ENCODE data around the gene MAN1C1. TPM values are rescaled to one million over a fixed set of nuclear protein-coding genes. Genes with fewer than 3 reads are reported as not detected.

The MAN1C1 gene
- 0.79 and 2.4 TPM in 2 replicates for total RNA-seq

DNA sequence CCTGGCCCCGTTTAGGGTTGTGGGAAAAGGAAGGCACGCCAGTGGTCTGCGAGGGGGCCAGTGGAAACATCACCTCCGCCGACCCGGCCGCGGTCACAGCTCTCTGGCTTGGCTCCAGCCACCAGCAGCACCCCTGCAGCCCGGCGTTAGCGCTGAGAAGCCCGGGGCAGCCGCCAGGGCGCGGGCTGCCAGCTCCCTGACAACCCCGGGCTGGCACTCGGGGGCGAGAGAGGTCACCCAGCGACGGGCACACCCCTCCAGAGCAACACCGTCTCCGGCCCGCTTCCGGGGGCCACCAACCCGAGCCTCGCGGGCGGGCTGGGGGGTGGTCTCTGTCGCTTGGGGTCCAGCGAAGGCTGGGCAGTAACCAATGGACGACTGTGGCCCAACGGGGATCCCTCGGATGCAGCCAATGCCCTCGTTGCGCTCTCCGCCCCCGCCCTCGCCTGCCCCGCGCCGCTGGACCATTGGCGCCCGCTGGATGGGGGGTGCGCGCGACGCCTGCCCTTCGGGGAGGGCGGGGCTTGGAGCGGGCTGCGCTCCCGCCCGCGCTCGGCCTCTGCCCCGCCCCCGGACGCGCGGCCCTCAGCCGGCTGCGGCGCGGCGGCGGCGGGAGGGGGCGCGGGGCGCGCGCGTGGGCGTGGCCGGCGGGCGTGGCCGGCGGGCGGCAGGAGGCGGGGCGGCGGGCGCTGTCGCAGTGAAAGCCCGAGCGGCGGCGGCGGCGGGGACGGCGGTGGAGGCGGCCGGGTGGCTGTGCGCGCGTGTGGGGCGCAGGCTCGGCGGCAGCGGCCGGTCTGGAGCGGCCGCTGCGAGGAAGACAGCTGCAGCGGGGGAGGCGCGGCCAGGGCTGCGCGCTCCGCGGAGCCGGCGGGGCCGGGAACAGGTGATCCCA, at the start of gene MAN1C1:
TSS of gene MAN1C1 (plus strand) at position 697 of the 892 bp plus-strand sequence. CDS start 1,007 bp downstream, outside the sequence.
- DNase-seq (ENCODE audit: low read depth, low spot score): peak; percentile 27

DNA sequence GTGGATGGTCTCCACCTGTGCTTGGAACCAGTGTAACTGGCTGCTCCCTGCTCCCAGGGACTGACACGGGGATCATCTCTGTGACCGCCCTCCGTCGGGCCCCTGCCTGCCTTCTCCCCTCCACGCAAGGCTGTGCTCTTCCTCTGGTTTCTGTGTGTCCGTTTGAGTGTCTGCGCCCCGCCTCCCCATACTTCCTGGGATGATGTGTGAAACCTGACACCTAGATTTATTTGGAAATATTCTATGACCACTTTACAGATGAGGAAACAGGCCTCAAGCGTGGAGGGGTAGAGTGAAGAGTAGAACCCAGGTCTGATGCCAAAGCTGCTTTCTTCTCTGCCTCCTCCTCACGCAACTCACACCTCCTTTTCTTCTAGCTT, 48.9 kb upstream of the MAN1C1 start:
- no peak for DNase-seq (ENCODE audit: low read depth, low spot score)

DNA sequence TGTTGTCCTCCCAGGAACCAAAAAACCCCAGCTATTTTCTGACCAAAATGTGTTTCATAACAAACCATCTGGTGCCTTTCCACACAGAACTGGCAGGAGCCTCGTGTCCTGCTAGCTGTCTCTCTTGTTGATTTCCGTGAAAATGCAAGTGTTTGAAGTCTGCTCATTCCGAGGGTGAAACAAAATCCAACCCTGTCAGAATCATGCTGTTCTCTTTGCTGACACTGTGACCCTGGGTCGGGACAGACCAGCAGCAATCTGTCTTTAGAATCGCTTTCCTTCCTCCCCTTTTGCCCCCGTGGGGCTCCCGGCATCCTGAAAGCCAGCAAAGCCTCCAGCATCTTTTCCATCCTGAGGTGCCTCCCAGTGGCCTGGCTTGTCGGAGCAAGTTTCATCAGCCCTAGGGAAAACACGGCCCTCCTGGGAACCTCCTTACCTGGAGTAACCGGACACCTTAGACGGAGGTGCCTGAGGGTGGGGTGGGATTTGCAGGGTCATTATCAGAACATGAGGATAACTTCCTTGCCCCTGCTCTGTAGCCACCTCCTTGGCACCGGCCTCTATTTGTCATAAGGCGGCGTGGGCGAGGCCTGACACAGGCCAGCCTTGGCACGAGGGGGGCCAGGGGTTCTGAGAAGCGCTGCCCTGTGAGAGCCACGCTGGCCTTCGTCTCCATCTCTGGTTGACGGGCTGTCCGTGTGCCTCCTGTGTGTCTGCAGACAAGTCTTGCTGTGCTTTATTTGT, 48.3 kb upstream of the MAN1C1 start:
- no peak for DNase-seq (ENCODE audit: low read depth, low spot score)

DNA sequence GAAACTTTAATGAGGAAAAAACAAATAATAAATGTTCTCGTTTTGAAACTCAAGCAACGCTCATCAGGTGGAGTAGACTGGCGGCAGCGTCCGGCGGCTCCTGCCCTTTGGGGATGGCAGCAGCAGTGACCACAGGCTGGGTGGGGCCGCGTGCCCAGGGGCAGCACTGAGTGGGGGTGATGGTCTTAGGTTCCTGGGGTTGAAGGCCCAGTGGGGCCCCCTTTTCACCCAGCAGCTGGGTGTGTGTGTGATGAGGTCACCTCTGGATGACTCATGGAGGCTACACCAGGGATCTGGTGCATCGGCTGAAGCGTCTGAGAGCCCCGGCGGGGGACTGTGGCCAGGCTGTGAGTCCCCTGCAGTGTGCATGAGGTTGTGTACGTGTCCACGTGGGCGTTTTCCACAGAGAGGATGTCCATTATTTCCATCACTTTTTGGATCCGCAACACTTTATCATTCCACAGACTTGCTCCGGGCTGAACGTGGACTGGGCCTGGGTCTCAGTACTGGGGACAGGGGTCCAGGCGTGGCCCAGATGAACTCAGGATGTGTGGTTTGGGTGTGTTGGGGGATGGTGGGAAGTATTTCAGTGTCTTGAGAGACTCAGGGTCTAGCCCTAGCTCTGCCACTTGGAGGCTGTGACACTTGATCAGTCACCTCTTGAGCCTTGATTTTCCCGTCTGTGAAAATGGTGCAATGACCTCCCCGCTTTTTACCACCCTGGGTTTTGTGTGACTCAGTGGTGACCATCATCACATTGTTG, 47.6 kb upstream of the MAN1C1 start:
- DNase-seq (ENCODE audit: low read depth, low spot score): no peak

DNA sequence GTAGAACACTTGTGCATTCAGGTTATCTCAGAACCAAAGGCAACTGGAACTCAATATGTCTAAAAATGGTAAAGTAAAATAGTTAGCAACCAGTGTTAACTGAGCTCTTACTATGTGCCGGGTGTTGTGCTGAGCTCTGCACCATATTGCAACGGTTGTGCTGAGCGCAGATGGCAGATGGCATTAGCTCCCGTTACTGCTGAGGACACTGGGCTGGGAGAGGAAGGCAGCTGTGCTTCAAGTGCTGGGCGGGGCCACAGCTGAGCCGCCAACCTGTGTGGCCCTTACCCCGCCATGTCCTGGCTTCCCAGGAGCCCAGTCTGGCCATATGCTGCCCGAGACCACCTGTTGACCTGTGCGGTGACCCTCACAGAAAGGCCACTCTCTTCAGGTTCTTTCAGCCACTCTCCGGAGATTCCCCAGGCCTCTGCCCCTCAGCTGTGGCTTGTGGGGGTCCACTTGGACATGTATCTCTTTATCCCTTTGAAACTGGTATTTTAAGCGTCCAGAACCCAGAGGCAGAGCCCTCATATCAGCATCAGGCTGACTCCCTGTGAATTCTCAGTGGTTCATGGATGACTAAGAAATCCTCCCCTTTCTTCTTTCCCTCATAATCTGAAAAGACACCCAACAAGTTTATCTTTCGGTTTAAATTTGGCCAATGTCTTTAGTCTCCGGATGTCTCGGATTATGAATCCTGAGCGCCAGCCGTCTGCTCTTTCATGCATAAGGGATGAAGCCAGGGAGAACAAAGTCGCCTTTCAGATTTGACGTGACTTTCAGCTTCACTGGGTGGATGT, 46.8 kb upstream of the MAN1C1 start:
- no peak for DNase-seq (ENCODE audit: low read depth, low spot score)

DNA sequence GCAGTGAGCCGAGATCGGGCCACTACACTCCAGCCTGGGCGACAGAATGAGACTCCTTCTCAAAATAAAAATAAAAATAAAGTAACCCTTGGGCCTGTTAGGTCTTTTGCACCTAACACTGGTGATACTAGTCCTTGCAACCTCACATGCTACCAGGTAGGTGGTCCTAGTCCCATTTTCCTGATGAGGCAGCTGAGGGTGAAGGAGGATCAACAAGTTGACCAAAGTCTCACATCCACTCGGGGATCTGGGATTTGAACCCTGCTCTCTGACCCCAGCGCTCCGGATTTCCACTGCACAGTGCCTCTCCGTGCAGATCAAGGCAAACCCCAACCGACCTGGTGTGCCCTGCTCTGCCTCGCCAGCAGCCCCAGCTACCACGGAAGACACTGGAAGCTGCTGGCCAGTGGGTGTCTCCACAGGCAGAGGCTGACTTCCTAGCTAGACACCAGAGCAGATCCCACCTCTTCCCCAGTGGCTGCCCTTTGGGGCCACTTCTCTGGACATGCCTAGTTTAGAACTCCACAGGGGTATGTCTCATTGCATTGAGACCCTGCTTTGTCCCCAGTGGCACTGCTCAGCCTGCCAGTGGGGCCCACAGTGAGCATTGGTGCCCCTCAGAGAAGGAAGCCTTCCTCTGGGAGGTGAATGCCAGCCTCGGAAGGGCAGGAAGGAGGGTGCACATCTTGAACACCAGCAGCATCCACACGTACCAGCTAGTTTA, 45.6 kb upstream of the MAN1C1 start:
- DNase-seq (ENCODE audit: low read depth, low spot score): no peak

DNA sequence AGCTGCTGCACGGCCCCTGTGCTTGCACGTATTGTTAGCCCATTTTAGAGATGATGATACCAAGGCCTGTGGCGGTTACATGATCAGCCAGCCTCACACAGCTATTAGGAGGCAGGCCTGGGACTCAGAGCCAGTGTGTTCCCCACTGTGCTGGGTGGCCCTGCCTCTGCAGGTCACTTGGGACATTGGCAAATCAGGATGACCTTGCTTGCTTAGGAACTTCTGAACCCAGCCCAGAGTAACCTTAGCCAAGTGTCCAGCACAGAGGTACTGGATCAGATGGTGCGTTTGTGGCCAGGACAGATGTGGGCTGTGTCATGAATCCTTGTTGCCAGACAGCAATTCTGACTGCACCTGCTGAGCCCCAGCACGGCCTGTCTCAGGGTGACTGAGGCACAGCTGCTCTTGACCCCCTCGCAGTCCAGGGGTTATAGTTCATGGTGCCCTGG, 45.0 kb upstream of the MAN1C1 start:
- DNase-seq (ENCODE audit: low read depth, low spot score): no peak

DNA sequence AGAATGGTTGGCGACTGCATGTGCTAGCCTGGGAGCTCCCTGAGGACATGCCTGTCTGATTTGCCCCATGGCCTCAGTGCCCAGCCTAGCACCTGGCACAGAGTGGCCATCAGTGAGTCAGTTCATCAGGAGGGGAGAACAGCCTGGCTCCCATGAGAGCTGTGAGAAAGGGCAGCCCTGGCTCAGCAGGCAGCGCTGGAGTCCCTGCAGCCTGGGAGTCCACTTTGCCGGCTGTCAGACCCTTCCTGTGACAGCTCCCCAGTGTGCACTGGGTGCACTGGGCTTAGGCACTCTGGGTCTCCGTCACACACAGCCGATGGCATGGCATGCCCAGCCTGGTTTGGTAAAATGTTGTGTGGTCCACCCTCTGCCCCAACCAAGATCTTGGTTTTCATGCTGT, 44.5 kb upstream of the MAN1C1 start:
- DNase-seq (ENCODE audit: low read depth, low spot score): no peak

DNA sequence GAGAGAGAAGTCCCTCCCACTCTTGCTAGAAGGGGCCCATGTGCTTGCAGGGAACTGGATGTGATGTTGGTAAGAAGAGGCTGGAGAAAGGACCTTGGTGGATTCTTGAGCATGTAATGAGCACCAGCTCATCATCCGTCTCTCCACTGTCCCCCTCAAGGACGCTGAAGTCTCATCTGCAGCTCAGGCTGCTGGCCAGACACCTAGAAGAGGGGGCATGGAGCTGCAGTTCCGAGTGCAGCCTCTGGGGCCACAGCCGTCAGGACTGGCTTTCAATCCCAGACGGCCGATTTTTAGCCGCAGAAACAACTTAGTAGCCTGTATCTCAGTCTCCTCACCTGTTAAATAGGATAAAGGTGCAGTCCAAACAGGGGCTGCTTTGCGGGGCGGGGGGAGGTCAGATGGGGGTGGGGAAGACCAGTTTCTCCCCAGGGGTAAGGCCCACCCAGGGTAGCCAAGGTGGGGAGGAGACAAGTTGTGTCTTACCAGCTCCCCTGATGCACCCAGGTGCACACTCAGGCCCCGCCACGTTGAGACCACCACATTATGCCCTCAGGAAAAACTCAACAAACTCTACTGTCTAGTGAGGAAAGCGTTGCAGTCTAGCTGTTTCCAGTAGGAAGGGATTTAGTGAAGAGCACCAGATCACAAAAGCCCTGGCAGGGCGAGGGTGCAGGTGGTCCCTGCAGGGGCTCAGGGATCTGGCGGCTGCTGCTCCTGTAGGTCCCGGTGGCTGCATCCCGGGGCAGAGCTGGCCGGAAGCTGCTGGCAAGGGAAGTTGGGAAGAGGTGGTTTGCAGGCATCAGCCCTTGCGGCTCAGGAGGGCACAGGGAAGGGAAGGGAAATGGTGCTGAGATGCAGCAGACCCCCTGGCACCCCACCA, 43.6 kb upstream of the MAN1C1 start:
- DNase-seq (ENCODE audit: low read depth, low spot score): no peak

DNA sequence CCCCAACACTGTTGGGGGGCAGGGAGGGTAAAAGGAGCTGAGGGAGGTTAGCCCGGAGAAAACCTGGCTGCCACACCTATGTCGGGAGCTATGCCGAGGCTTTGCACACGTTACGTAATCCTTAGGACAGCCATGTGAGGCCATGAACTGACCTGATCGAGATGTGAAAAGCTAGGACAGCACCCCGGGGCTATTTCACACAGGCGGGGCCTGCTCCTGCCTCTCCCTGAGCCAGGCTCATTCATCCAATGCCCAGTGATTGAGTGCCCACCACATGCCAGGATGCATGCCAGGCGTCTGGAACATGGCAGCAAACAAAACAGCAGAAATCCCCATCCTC, 43.0 kb upstream of the MAN1C1 start:
- no peak for DNase-seq (ENCODE audit: low read depth, low spot score)

DNA sequence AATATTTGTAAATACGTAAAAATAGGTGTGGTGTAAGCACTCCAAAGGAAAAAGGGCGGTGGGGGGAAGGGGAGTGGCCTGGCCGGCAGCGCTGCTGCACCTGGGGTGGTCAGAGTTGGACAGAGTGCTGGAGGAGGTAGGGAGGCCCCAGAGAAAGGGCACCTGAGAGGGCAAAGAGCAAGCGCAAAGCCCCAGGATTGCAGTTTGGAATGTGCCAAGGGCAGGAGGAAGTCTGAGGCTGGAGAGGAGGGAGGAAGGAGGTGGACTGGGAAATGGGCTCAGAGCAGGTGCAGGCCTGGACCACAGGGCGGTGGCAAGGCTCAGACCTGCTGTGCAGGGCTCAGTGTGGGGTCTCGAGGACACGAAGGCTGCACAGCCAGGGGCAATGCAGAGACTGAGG, 42.6 kb upstream of the MAN1C1 start:
- no peak for DNase-seq (ENCODE audit: low read depth, low spot score)

DNA sequence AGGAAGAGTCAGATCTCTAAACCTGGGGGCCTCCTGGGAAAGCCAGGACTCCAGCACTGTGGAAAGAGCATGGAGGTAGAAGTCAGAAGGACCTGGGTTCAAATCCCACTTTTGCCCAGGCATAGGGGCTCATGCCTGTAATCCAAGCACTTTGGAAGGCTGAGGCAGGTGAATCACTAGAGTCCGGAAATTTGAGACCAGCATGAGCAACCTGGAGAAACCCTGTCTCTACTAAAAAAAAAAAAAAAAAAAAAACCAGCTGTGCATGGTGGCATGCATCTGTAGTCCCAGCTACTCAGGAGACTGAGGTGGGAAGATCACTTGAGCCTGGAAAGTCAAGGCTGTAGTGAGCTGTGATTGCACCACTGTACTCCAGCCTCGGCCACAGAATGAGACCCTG, 41.4 kb upstream of the MAN1C1 start:
- no peak for DNase-seq (ENCODE audit: low read depth, low spot score)

DNA sequence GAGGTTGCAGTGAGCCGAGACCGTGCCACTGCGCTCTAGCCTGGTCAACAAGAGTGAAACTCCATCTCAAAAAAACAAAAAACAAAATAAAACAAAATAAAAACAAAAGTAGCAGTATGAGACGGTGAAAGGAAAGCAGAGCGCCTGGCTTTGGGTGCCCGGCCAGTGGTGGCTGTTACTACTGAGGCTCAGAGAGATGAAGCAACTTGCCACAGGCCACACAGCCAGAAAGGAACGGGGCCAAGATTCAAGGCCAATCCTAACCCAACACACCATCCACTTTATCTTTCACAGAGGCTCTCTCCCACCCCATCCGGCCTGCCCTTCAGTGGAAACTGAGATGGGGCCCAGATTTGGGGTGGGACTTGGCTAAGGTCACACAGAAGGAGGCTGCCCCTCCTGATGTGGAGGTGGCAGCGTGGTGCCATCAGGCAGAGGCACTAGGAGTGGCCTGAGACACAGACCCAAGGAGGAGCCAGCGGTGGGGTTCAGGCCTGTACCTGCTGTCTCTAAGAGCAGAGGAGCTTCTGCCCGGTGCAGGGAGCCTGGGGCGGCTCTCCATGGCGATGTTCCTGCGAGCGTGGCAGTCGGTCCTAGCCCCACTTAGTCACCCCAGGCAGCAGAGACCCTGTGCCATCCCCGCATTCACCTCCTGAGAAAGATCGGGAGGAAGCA, 40.0 kb upstream of the MAN1C1 start:
- no peak for DNase-seq (ENCODE audit: low read depth, low spot score)

DNA sequence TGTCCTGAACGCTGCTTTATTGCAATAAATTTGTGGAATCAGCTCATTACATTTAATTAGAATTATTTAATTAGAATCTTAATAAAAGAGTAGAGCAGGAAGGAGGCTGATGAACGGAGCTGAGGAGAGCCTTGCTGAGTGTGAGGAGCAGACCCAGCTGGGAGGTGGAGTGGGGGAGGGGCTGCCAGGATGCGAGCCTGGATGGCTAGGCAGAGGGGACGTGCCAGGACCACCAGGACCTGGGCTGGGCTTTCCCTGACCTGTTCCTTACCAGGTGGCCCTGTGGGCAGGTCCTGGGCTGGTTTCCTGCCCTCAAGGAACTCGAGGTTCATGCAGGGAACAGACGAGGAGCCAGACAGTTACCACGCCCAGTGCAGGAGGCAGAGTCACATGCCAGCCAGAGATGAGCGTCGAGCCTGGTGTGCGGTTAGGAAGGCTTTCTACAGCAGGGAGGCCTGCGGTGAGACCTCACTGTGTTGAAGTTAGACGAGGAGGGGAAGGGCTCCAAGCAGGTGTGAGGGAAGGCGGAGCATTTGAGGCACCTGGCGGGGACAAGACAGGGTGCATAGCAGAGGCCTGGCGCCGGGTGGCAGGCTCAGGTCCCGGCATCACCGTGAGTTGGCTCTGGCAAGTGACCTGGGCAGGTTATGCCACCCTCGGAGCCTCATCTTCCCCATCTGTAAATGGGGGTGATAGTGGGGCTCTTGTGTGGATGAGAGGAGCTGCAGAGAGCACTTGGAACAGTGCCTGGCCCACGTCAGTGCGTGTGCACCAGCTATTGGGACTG, 39.3 kb upstream of the MAN1C1 start:
- DNase-seq (ENCODE audit: low read depth, low spot score): no peak

DNA sequence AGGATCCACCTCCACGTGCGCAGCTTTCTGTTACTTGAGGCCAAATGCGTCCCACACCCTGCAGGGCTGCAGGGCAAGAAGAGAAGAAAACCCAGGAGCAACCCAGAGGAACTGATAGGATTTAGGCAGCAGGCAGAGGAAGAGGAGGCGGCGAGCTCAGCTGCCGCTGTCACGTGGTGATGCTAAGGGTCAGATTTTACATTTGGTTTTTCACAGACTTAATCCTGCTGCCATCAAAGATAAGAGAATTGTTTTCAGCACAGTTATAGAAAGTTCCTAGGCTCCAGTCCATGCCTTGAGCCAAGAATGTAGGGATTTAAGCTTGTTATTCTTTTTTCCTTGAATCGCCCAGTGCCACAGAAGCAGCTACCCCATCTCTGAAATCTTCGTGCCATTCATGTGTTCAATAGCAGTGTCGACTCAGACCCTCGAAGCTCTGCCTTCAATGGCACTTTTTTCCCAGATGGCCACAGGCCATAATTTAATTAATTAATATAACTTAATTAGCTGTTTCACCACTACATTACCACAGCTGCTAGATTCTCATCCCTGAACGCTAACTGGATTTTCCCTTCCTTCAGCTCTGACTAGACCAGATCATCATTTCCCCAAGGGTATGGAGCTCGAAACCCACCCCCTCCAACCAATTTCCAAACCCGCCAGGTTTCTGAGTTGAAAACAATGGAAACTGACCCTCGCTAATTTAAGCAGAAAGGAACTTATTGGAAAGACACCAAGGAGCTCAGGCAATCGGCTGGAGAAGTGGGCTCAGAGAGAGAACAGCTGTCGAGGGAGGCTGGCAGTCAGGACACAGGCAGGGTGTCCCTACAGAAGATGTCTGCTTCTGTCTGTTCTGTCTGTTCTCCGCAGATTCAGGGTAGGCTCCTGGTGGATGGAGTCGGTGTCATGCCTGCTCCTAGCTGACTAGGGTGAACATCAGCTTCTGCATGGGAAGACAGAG, 37.0 kb upstream of the MAN1C1 start:
- no peak for DNase-seq (ENCODE audit: low read depth, low spot score)

DNA sequence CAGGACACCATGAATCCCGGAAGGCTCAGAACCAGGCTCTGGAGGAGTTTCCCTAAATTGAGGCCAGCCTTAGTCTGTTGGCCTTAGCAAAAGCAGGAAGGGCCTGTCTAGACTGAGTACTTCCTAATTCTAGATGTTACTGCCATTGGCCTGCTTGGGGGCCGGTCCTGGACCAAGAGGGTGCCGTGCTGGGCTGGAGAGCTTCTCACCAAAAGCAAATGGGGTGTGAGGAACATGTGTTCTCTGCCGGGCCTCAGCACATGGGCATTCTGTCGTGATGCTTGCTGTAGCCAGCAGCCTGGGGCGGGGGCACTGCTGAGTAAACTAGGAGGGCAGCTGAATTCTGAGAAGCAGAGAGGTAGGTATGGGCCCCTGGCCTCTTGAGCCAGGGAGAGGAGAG, 35.7 kb upstream of the MAN1C1 start:
- no peak for DNase-seq (ENCODE audit: low read depth, low spot score)

DNA sequence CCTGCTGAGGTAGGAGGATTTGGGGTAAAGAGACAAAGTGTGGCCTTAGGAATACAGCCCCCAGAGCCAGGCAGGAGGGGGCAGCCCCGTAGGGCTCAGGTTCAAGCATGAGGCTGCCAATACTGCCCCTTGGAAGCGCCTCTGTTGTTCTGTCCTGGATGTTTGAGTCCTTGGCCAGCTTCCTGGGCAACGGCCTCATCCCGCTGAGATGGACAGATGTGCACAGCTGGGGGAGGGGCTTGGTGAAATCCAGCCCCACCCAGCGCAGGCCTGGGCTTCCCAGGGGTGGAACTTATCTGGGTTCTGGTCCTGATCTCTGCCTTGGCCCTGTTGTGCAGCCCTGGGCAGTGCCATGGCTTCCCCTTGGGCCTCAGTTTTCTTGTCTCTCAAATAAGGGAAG, 34.8 kb upstream of the MAN1C1 start:
- DNase-seq (ENCODE audit: low read depth, low spot score): no peak
